ENCODE data around the gene RNF224.

The RNF224 gene

GRCh38 chr9:137255448-137256114, 28.3 kb downstream of the RNF224 start:
- no peak for FAIRE-seq

DNA sequence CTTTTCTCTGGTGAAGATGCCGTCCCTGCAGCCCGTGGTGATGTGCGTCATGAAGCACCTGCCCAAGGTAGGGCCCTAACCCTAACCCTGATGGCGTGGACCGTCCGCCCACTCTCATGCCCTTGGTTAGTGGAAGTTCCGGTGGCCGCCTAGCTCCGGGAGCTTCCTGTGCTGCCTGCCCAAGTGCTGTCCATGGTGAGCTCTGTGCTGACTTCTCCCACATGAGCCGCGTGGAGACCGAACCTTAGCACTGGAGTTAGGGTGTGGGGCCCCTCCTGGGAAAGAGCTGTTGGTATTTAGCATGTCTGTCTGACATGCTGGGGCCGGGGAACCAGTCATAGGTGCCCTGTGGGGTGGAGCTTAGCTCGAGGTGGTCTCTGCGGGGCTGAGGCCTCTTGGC, 29.1 kb downstream of the RNF224 start:
- no peak for FAIRE-seq

DNA sequence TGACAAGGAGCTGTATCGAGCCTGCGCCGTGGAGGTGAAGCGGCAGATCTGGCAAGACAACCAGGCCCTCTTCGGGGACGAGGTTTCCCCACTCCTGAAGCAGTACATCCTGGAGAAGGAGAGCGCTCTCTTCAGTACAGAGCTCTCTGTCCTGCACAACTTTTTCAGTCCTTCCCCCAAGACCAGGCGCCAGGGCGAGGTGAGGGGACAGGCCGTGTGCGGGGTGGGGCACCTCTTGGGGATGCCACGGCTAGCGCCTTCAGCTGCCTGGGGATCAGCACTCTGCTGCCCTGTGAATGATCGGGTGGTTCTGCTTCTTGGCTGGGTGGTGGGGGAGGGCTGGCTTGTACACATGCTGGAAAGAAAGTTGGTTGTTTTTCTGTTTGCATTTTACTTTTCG, 29.6 kb downstream of the RNF224 start:
- no peak for FAIRE-seq

GRCh38 chr9:137262173-137262908, 35.0 kb downstream of the RNF224 start:
- FAIRE-seq = peak; percentile 27

DNA sequence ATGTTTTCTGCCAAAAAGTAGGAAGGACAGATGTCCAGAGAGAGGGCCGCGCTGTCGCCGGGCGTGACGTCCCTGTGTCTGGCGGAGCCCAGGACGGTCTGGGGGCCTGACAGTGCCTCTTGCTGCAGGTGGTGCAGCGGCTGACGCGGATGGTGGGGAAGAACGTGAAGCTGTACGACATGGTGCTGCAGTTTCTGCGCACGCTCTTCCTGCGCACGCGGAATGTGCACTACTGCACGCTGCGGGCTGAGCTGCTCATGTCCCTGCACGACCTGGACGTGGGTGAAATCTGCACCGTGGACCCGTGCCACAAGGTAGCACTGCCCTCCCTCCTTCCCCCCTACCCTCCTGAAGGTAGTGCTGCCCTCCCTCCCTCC, 35.6 kb downstream of the RNF224 start:
- no peak for FAIRE-seq

- FAIRE-seq = no peak
These were observed 36.2 kb downstream of the RNF224 start for GRCh38 chr9:137263506-137263905.

- no peak for FAIRE-seq
These were observed 36.8 kb downstream of the RNF224 start for GRCh38 chr9:137264067-137264466.

DNA sequence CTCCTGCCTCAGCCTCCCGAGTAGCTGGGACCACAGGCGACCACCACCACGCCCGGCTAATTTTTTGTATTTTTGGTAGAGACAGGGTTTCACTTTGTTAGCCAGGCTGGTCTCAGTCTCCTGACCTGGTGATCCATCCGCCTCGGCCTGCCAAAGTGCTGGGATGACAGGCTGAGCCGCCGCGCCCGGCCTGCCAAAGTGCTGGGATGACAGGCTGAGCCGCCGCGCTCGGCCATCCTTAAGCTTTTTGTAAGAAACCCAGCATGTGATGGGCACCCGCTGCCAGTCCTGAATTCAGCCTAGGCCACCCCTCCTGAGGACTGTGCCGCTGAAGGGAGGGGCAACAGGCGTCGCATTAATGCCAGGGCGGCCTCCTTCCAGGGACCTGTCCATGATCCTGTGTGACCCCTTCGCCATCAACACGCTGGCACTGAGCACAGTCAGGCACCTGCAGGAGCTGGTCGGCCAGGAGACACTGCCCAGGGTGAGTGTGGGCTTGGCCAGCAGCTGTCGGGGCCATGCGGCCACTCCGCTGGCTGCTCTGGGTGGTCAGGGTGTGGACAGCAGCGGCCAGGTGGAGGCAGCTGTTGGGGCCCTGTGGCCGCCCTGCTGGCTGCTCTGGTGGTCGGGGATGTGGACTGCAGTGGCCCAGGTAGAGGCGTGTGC, 38.3 kb downstream of the RNF224 start:
- FAIRE-seq = no peak

GRCh38 chr9:137266162-137266527, 38.8 kb downstream of the RNF224 start:
- FAIRE-seq = no peak

- FAIRE-seq = no peak
These were observed 39.5 kb downstream of the RNF224 start for GRCh38 chr9:137266585-137267453.

GRCh38 chr9:137267933-137268355, 40.6 kb downstream of the RNF224 start:
- FAIRE-seq = no peak

- FAIRE-seq = no peak
These were observed 41.4 kb downstream of the RNF224 start for GRCh38 chr9:137268538-137269201.

- FAIRE-seq = no peak
These were observed 42.0 kb downstream of the RNF224 start for GRCh38 chr9:137269231-137269772.

DNA sequence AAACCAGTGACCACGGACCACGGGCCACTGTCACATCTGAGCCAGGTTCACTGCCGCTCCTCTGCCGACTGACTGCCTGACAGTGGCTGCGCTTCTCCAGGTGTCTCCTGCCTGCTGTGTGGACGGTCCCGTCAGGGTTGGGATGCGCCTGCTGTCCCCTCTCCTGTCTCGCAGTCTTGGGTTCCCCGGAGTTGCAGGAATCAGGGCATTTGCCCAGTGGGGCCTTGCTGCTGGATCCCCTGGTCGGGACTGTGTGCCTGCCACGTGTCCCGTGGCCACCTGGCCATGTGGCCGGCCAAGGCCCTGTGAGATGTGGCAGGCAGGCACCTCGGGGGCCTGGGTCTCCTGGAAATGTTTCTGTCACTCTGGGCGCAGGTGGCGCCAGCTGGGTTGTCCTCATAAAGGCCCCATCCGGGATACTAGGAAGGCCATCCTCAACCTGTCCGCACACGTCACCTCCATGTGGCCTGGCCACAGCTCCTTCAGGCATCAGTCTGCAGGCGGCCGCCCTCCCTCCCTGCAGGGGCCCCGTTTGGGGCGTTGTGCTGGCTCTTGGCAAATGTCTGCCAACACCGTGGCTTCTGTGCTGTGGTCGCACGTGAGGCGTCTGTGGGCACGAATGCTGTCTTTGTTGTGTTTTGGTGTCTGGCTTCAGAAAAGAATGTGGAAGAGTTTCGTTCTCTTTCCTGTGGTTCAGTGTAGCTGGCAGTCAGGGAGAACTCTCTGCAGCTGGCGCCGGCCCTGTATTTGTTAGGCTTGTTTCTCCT, 43.8 kb downstream of the RNF224 start:
- no peak for FAIRE-seq

DNA sequence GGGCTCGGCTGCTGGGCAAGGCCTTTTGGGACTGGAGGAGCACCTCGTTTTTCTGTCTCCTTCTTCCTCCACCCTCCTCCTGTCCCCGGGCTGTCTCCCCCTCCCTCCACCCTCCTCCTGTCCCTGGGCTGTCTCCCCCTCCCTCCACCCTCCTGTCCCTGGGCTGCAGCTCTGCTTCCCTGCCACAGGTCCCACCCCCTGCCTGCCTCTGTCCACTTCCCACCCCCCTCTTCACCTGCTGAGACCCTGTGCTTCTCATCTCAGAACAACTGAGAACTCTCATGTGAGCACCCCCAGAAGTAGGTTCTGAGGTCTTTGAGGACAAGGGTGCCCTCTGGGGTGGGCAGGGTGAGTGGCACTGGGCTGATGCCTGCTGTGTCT, 44.4 kb downstream of the RNF224 start:
- no peak for FAIRE-seq

- no peak for FAIRE-seq
These were observed 45.2 kb downstream of the RNF224 start for GRCh38 chr9:137272241-137273094.

DNA sequence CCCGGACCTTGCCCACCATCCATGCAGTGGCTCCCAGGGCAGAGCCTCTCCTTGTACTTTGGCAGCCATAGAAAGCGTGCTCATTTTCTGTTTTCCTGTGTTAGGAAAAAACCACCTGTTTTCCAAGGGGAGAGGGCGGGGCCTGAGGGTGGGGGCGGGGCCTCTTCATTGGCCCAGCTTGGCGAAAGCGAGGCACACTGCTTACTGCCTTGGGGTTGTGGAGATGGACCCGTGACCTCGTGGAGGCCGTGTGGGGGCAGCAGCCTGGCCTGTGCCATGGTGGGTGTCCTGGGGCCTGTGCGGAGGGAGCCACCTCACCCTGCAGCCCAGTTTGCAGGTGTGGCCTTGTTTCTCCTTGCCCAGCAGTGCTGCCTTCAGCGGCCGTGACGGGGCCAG, 45.8 kb downstream of the RNF224 start:
- FAIRE-seq = no peak

- no peak for FAIRE-seq
These were observed 46.5 kb downstream of the RNF224 start for GRCh38 chr9:137273611-137274320.

GRCh38 chr9:137275203-137275587, 47.9 kb downstream of the RNF224 start:
- FAIRE-seq = no peak

All from A204.1 (cell line).